Activated CD8-positive, alpha-beta memory T cell treated with anti-CD3 and anti-CD28 coated beads, Interleukin-2, amount 50 U/mL, for 24 hours (primary cell): ENCODE results near the gene ZBED3.
"Not testable (repeated sequence)": the region's sequence is repeated elsewhere in the genome, so short reads cannot be mapped to it uniquely, and the experiment has no call there.

ENCODE experiments used
- DNase-seq: peaks from one replicate; pipeline ENCODE4 v3.0.0-alpha.2; 2020; ENCODE audit errors: extremely low read depth

ZBED3 gene, protein sequence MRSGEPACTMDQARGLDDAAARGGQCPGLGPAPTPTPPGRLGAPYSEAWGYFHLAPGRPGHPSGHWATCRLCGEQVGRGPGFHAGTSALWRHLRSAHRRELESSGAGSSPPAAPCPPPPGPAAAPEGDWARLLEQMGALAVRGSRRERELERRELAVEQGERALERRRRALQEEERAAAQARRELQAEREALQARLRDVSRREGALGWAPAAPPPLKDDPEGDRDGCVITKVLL

DNA sequence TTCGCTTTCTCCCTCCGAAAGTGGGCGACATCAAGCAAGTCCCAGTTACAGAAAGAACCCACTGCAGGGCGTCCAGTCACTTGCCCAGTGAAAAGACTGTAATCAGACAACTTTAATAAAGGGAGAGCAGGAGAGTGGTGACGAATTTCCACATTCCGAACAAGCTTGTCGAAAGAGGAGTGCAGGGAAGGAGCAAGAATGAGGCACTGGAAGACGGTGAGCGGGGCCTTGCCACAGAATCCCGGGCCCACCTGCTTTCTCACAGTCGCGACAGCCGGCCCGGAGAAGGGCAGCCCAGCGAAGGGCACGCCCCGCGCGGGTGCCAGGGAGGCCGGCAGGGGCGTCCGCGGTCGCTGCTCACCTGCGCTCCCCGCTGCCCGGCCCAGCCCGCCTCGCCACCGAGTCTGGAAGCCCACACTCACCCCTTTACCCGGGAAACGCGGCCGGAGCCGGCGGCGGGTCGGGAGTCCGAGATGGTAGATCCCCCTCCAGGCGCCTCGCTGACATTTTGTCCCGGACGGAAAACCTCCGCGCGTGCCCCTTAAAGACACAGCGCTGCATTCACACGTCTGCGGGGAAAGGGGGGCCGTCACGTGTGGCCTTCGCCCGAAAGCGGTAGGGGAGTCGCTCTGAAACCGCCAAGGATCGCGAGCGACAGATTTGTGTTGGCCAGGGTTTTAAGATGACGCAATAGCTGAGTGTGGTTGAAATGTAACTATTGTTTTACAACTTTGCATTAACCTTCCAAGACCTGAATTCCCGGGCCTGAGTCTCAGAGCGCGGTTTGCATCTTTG lies at the start of gene ZBED3:
ZBED3 (minus strand) TSS at position 597 of the 795 bp plus-strand sequence. CDS start 9,407 bp downstream, outside the sequence.
- DNase-seq: peak; percentile 25

- no peak for DNase-seq
Measured at GRCh38 chr5:77133061-77133758, 46.1 kb upstream of the ZBED3 start.

- DNase-seq: no peak
Measured at GRCh38 chr5:77131361-77131760, 44.3 kb upstream of the ZBED3 start.

- no peak for DNase-seq
Measured at GRCh38 chr5:77129391-77129990, 42.4 kb upstream of the ZBED3 start.

- no peak for DNase-seq
Measured at GRCh38 chr5:77128411-77129061, 41.5 kb upstream of the ZBED3 start.

DNA sequence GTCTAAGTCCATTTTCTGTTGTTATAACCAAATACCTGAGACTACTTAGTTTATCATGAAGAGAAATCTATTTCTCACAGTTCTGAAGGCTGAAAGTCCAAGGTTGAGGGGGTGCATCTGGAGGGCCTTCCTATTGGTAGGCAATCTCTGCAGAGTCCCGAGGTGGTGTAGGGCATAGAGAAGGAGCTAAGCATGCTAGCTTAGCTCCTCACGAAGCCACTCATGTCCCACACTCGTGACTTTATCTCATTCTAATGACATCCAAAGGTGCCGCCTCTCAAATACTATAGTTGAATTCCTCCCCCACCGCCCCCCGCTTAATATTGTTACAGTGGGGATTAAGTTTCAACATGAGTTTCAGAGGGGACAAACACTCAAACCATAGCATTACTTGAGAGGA lies 36.0 kb upstream of the ZBED3 start:
- no peak for DNase-seq

- DNase-seq: no peak
Measured at GRCh38 chr5:77120706-77121105, 33.6 kb upstream of the ZBED3 start.

- DNase-seq: no peak
Measured at GRCh38 chr5:77120086-77120485, 33.0 kb upstream of the ZBED3 start.

GRCh38 chr5:77117161-77117560 lies 30.1 kb upstream of the ZBED3 start:
- no peak for DNase-seq

DNA sequence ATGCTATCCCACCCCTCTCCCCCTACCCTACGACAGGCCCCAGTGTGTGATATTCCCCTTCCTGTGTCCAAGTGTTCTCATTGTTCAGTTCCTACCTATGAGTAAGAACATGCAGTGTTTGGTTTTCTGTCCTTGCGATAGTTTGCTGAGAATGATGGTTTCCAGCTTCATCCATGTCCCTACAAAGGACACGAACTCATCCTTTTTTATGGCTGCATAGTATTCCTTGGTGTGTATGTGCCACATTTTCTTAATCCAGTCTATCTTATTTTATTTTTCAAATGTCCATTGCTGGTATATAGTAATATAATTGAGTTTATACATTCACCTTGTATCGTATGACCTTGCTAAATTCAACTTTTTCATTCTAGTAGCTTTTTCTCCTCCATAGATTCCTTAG lies 19.9 kb upstream of the ZBED3 start:
- DNase-seq: not testable (repeated sequence)

- no peak for DNase-seq
Measured at GRCh38 chr5:77104813-77105212, 17.7 kb upstream of the ZBED3 start.

DNA sequence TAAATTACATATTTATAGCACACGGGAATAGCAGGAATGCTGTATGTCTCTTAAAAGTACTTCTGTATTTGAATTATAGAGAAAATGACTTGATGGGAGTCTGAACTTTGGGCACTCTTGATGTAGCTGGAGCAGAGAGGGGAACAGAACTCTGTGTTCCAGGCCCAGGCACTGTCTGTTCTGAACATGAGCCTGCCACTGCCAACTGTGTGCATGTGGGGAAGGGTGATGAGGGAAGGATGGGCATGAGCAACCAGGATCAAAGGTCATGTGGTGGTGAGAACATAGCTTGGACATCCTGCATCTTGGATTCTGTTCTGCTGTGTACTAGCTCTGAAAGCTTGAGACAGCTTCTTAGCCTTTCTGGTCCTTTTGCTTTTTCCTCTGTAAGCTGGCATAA lies 16.4 kb upstream of the ZBED3 start:
- DNase-seq: no peak

GRCh38 chr5:77102549-77102948 lies 15.5 kb upstream of the ZBED3 start:
- DNase-seq: no peak

GRCh38 chr5:77101298-77101697 lies 14.2 kb upstream of the ZBED3 start:
- no peak for DNase-seq

- DNase-seq: no peak
Measured at GRCh38 chr5:77095189-77095588, 8.1 kb upstream of the ZBED3 start.

DNA sequence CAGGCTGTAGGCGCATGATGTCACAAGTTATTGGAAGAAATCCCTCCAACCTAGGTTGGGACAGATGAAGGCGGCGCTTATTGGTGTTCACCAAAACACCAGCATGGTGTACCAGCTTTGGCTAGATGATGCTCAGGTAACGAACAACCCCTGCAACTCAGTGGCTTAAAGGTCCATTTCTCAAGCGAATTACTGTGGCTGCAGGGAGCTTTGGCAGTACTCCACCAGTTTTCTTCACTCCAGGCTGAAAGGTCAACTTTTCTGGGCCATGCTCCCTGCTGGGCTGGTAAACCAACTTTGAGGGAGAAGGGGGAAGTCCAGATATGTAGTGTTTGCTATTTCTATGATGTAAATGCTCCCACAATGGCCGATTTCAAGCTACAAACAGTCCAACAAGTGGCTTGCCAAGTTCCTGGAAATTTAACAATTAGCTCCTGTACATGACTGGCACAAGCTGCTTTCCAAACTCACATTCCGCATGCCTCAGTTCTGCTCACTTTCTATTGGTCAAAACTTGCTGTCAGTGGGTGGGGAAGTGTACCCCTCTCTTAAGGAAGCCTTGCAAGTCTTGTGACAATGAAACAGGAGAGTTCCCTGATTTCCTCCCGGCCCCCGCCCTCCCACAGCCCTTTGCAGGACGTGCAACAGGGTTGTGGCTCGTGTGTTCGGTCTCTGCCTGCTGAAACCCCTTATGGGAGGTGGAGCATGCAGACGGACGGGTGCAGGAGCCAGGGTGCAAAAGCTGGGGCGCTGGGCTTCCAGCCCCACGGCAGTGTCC lies 588 bp upstream of the ZBED3 start:
- DNase-seq: no peak

DNA sequence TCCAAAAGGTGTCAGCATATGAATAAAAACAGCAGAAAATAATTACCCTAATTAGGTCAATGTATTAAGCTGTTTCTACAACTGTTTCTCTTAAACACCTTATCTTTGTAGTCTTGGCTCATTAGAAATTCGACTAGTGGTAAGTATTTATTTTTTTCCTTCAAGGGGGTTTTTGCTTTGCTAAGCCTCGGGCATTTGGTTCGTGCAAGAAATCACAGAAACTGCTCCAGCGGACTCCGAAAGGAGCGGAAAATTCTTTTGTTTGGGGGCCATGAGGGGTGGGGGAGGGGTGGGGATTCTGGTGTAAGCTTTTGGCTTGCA lies 757 bp downstream of the ZBED3 start:
- no peak for DNase-seq

DNA sequence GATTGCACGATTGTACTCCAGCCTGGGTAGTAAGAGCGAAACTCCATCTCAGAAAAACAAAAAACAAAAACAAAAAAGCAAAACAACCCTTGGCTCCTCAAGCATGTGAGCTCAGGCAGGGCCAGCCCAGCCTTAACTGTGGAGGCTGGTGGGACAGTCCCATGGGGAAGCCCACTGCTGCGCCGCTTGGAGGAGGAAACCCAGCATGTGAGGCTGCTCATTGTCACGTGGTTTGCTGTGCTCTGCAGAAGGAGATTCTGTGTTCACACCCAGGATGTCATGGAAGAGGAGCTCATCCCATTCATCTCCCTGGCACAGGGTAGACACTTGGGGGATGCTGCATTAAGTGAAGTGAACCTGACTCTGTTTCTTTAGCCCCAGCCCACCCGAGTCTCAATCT lies 4.0 kb downstream of the ZBED3 start:
- no peak for DNase-seq

DNA sequence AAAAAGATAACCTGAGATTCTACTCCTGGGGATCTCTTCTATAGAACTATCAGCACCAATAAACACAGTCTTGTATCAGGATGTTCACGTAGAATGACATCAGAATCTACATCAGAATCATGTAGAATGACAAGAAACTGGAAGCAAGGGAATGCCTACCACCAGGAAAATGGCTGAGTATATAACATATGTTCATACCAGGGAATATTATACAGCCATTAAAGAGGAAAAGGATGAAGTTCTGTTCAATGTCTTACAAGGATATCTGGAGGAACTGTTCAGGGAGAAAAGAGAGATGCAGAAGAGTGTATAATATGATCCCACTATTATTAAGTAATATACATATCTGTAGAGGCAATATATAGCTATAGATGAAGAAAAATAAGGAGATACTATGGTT lies 4.8 kb downstream of the ZBED3 start:
- no peak for DNase-seq

- DNase-seq: no peak
Measured at GRCh38 chr5:77080905-77081304, 6.2 kb downstream of the ZBED3 start.

GRCh38 chr5:77080479-77080878 lies 6.6 kb downstream of the ZBED3 start:
- not testable (repeated sequence) for DNase-seq
